ENCODE data around the gene GUCY1A1.

Gene GUCY1A1

GRCh38 chr4:155706147-155706546 lies 39.5 kb downstream of the GUCY1A1 start:
- no peaks in the 10 kb centered on the region for H3K4me1 ChIP-seq (ENCODE audit: control insufficient read depth, insufficient read depth, low read length)
- H3K9me3 ChIP-seq (ENCODE audit: control insufficient read depth in 2 of 2, low read length in 2 of 2): no peaks in the 10 kb centered on the region
- H3K9ac ChIP-seq (ENCODE audit: low read length in 2 of 2): no peak overlapping the region
- H3K27me3 ChIP-seq (ENCODE audit: control insufficient read depth in 1 of 2, insufficient read depth in 2 of 2, low read length in 2 of 2): no peaks in the 10 kb centered on the region
- H3K36me3 ChIP-seq (ENCODE audit: control insufficient read depth in 2 of 2, insufficient read depth in 2 of 2, low read length in 2 of 2): peaks cover 20 to 23% of the 10 kb centered on the region in 2 donors
- H3K27ac ChIP-seq (ENCODE audit: low read length): no peak overlapping the region
- H3K4me3 ChIP-seq (ENCODE audit: low read length in 2 of 2): no peak overlapping the region

GRCh38 chr4:155707251-155707650 lies 40.6 kb downstream of the GUCY1A1 start:
- H3K9ac ChIP-seq (ENCODE audit: low read length in 2 of 2): no peak overlapping the region
- no peak overlapping the region for H3K4me3 ChIP-seq (ENCODE audit: low read length in 2 of 2)
- no peaks in the 10 kb centered on the region for H3K27me3 ChIP-seq (ENCODE audit: control insufficient read depth in 1 of 2, insufficient read depth in 2 of 2, low read length in 2 of 2)
- H3K9me3 ChIP-seq (ENCODE audit: control insufficient read depth in 2 of 2, low read length in 2 of 2): no peaks in the 10 kb centered on the region
- H3K27ac ChIP-seq (ENCODE audit: low read length): no peak overlapping the region
- no peaks in the 10 kb centered on the region for H3K4me1 ChIP-seq (ENCODE audit: control insufficient read depth, insufficient read depth, low read length)
- H3K36me3 ChIP-seq (ENCODE audit: control insufficient read depth in 2 of 2, insufficient read depth in 2 of 2, low read length in 2 of 2): peaks cover 20 to 22% of the 10 kb centered on the region in 2 donors

GRCh38 chr4:155708782-155709181 lies 42.1 kb downstream of the GUCY1A1 start:
- Histone ChIP-seq H3K27ac (ENCODE audit: low read length) (no peak overlapping the region), H3K9ac (ENCODE audit: low read length in 2 of 2) (no peak overlapping the region), H3K27me3 (ENCODE audit: control insufficient read depth in 1 of 2, insufficient read depth in 2 of 2, low read length in 2 of 2) (no peaks in the 10 kb centered on the region), H3K36me3 (ENCODE audit: control insufficient read depth in 2 of 2, insufficient read depth in 2 of 2, low read length in 2 of 2) (peaks cover 31 to 32% of the 10 kb centered on the region in 2 donors), H3K4me1 (ENCODE audit: control insufficient read depth, insufficient read depth, low read length) (no peaks in the 10 kb centered on the region), H3K4me3 (ENCODE audit: low read length in 2 of 2) (no peak overlapping the region), H3K9me3 (ENCODE audit: control insufficient read depth in 2 of 2, low read length in 2 of 2) (no peaks in the 10 kb centered on the region)

- no peaks in the 10 kb centered on the region for H3K9me3 ChIP-seq (ENCODE audit: control insufficient read depth in 2 of 2, low read length in 2 of 2)
- no peak overlapping the region for H3K9ac ChIP-seq (ENCODE audit: low read length in 2 of 2)
- no peak overlapping the region for H3K4me3 ChIP-seq (ENCODE audit: low read length in 2 of 2)
- H3K36me3 ChIP-seq (ENCODE audit: control insufficient read depth in 2 of 2, insufficient read depth in 2 of 2, low read length in 2 of 2): peaks cover 28 to 31% of the 10 kb centered on the region in 2 donors
- no peaks in the 10 kb centered on the region for H3K4me1 ChIP-seq (ENCODE audit: control insufficient read depth, insufficient read depth, low read length)
- H3K27me3 ChIP-seq (ENCODE audit: control insufficient read depth in 1 of 2, insufficient read depth in 2 of 2, low read length in 2 of 2): no peaks in the 10 kb centered on the region
- no peak overlapping the region for H3K27ac ChIP-seq (ENCODE audit: low read length)
Measured at GRCh38 chr4:155709918-155710317, 43.3 kb downstream of the GUCY1A1 start.

GRCh38 chr4:155711556-155711955 lies 44.9 kb downstream of the GUCY1A1 start:
- Histone ChIP-seq H3K9ac (ENCODE audit: low read length in 2 of 2) (no peak overlapping the region), H3K27me3 (ENCODE audit: control insufficient read depth in 1 of 2, insufficient read depth in 2 of 2, low read length in 2 of 2) (no peaks in the 10 kb centered on the region), H3K27ac (ENCODE audit: low read length) (no peak overlapping the region), H3K4me1 (ENCODE audit: control insufficient read depth, insufficient read depth, low read length) (no peaks in the 10 kb centered on the region), H3K4me3 (ENCODE audit: low read length in 2 of 2) (no peak overlapping the region), H3K9me3 (ENCODE audit: control insufficient read depth in 2 of 2, low read length in 2 of 2) (no peaks in the 10 kb centered on the region), H3K36me3 (ENCODE audit: control insufficient read depth in 2 of 2, insufficient read depth in 2 of 2, low read length in 2 of 2) (peaks cover 33 to 36% of the 10 kb centered on the region in 2 donors)

GRCh38 chr4:155712846-155713245 lies 46.2 kb downstream of the GUCY1A1 start:
- Histone ChIP-seq H3K27ac (ENCODE audit: low read length) (no peak overlapping the region), H3K36me3 (ENCODE audit: control insufficient read depth in 2 of 2, insufficient read depth in 2 of 2, low read length in 2 of 2) (peaks cover 34 to 38% of the 10 kb centered on the region in 2 donors), H3K9me3 (ENCODE audit: control insufficient read depth in 2 of 2, low read length in 2 of 2) (no peaks in the 10 kb centered on the region), H3K4me1 (ENCODE audit: control insufficient read depth, insufficient read depth, low read length) (no peaks in the 10 kb centered on the region), H3K27me3 (ENCODE audit: control insufficient read depth in 1 of 2, insufficient read depth in 2 of 2, low read length in 2 of 2) (no peaks in the 10 kb centered on the region), H3K4me3 (ENCODE audit: low read length in 2 of 2) (no peak overlapping the region), H3K9ac (ENCODE audit: low read length in 2 of 2) (no peak overlapping the region)

GRCh38 chr4:155713911-155714310 lies 47.3 kb downstream of the GUCY1A1 start:
- Histone ChIP-seq H3K4me1 (ENCODE audit: control insufficient read depth, insufficient read depth, low read length) (no peaks in the 10 kb centered on the region), H3K9ac (ENCODE audit: low read length in 2 of 2) (no peak overlapping the region), H3K27me3 (ENCODE audit: control insufficient read depth in 1 of 2, insufficient read depth in 2 of 2, low read length in 2 of 2) (no peaks in the 10 kb centered on the region), H3K27ac (ENCODE audit: low read length) (no peak overlapping the region), H3K36me3 (ENCODE audit: control insufficient read depth in 2 of 2, insufficient read depth in 2 of 2, low read length in 2 of 2) (peaks cover 38 to 42% of the 10 kb centered on the region in 2 donors), H3K4me3 (ENCODE audit: low read length in 2 of 2) (no peak overlapping the region), H3K9me3 (ENCODE audit: control insufficient read depth in 2 of 2, low read length in 2 of 2) (no peaks in the 10 kb centered on the region)

GRCh38 chr4:155722336-155722735 lies 55.7 kb downstream of the GUCY1A1 start:
- Histone ChIP-seq H3K4me3 (ENCODE audit: low read length in 2 of 2) (no peak overlapping the region), H3K27ac (ENCODE audit: low read length) (no peak overlapping the region), H3K4me1 (ENCODE audit: control insufficient read depth, insufficient read depth, low read length) (no peaks in the 10 kb centered on the region), H3K9ac (ENCODE audit: low read length in 2 of 2) (no peak overlapping the region), H3K27me3 (ENCODE audit: control insufficient read depth in 1 of 2, insufficient read depth in 2 of 2, low read length in 2 of 2) (no peaks in the 10 kb centered on the region), H3K36me3 (ENCODE audit: control insufficient read depth in 2 of 2, insufficient read depth in 2 of 2, low read length in 2 of 2) (peaks cover 22 to 35% of the 10 kb centered on the region in 2 donors), H3K9me3 (ENCODE audit: control insufficient read depth in 2 of 2, low read length in 2 of 2) (no peaks in the 10 kb centered on the region)

- Histone ChIP-seq H3K9ac (ENCODE audit: low read length in 2 of 2) (no peak overlapping the region), H3K4me1 (ENCODE audit: control insufficient read depth, insufficient read depth, low read length) (no peaks in the 10 kb centered on the region), H3K27me3 (ENCODE audit: control insufficient read depth in 1 of 2, insufficient read depth in 2 of 2, low read length in 2 of 2) (no peaks in the 10 kb centered on the region), H3K27ac (ENCODE audit: low read length) (no peak overlapping the region), H3K9me3 (ENCODE audit: control insufficient read depth in 2 of 2, low read length in 2 of 2) (no peaks in the 10 kb centered on the region), H3K4me3 (ENCODE audit: low read length in 2 of 2) (no peak overlapping the region), H3K36me3 (ENCODE audit: control insufficient read depth in 2 of 2, insufficient read depth in 2 of 2, low read length in 2 of 2) (peaks cover 17 to 35% of the 10 kb centered on the region in 2 donors)
Measured at GRCh38 chr4:155722816-155723499, 56.3 kb downstream of the GUCY1A1 start.

GRCh38 chr4:155724731-155725130 lies 58.1 kb downstream of the GUCY1A1 start:
- no peak overlapping the region for H3K27ac ChIP-seq (ENCODE audit: low read length)
- H3K9me3 ChIP-seq (ENCODE audit: control insufficient read depth in 2 of 2, low read length in 2 of 2): no peaks in the 10 kb centered on the region
- H3K4me3 ChIP-seq (ENCODE audit: low read length in 2 of 2): no peak overlapping the region
- H3K9ac ChIP-seq (ENCODE audit: low read length in 2 of 2): no peak overlapping the region
- H3K36me3 ChIP-seq (ENCODE audit: control insufficient read depth in 2 of 2, insufficient read depth in 2 of 2, low read length in 2 of 2): peaks cover 12 to 30% of the 10 kb centered on the region in 2 donors
- H3K27me3 ChIP-seq (ENCODE audit: control insufficient read depth in 1 of 2, insufficient read depth in 2 of 2, low read length in 2 of 2): no peaks in the 10 kb centered on the region
- no peaks in the 10 kb centered on the region for H3K4me1 ChIP-seq (ENCODE audit: control insufficient read depth, insufficient read depth, low read length)

- Histone ChIP-seq H3K9ac (ENCODE audit: low read length in 2 of 2) (no peak overlapping the region), H3K9me3 (ENCODE audit: control insufficient read depth in 2 of 2, low read length in 2 of 2) (no peaks in the 10 kb centered on the region), H3K36me3 (ENCODE audit: control insufficient read depth in 2 of 2, insufficient read depth in 2 of 2, low read length in 2 of 2) (no peaks in the 10 kb centered on the region), H3K4me3 (ENCODE audit: low read length in 2 of 2) (no peak overlapping the region), H3K27ac (ENCODE audit: low read length) (no peak overlapping the region), H3K4me1 (ENCODE audit: control insufficient read depth, insufficient read depth, low read length) (no peaks in the 10 kb centered on the region), H3K27me3 (ENCODE audit: control insufficient read depth in 1 of 2, insufficient read depth in 2 of 2, low read length in 2 of 2) (no peaks in the 10 kb centered on the region)
Measured at GRCh38 chr4:155734065-155734464, 67.4 kb downstream of the GUCY1A1 start.

All from stomach smooth muscle (tissue), 2 donors.